ENCODE data around the gene IDI2.
A peak's percentile ranks its signal among the peaks of the same experiment; 100 is the strongest.

Gene IDI2

GRCh38 chr10:1057106-1057657 lies 31.5 kb upstream of the IDI2 start:
- H3K27ac ChIP-seq (ENCODE audit: low read length), result no peak overlapping the region
- peak overlapping the region; percentile 97 for H3K4me3 ChIP-seq (ENCODE audit: low read length)
- peaks cover 26% of the 10 kb centered on the region for H3K36me3 ChIP-seq (ENCODE audit: insufficient read depth, low read depth, low read length)
- peak overlapping the region; percentile 67; the same call in 1 of the 2 replicates for H3K9ac ChIP-seq (ENCODE audit: low read depth, low read length)
- H3K9me3 ChIP-seq (ENCODE audit: insufficient read depth, low read depth, low read length), result no peaks in the 10 kb centered on the region
- H3K4me1 ChIP-seq (ENCODE audit: insufficient read depth, low read length), result peaks cover 8% of the 10 kb centered on the region
- H3K27me3 ChIP-seq (ENCODE audit: insufficient read depth, low read length), result no peaks in the 10 kb centered on the region

- H3K9me3 ChIP-seq (ENCODE audit: insufficient read depth, low read depth, low read length), result no peaks in the 10 kb centered on the region
- no peaks in the 10 kb centered on the region for H3K27me3 ChIP-seq (ENCODE audit: insufficient read depth, low read length)
- H3K9ac ChIP-seq (ENCODE audit: low read depth, low read length), result peak within 1 kb of the TSS; percentile 93
- H3K4me1 ChIP-seq (ENCODE audit: insufficient read depth, low read length), result peaks cover 8% of the 10 kb centered on the region
- peak within 1 kb of the TSS; percentile 41 for H3K27ac ChIP-seq (ENCODE audit: low read length)
- H3K4me3 ChIP-seq (ENCODE audit: low read length), result peak within 1 kb of the TSS; percentile 97
- peaks cover 29% of the 10 kb centered on the region for H3K36me3 ChIP-seq (ENCODE audit: insufficient read depth, low read depth, low read length)
Observed at GRCh38 chr10:1056326-1057105, 30.9 kb upstream of the IDI2 start, which contains the start of gene WDR37. Gene WDR37, plus strand, starts transcription at chr10:1056385. Its CDS starts 15,771 bp downstream, at chr10:1072156.

GRCh38 chr10:1054684-1055083 lies 29.0 kb upstream of the IDI2 start:
- Histone ChIP-seq H3K4me1 (ENCODE audit: insufficient read depth, low read length) (peaks cover 8% of the 10 kb centered on the region), H3K4me3 (ENCODE audit: low read length) (peak overlapping the region; percentile 97), H3K36me3 (ENCODE audit: insufficient read depth, low read depth, low read length) (peaks cover 40% of the 10 kb centered on the region), H3K27ac (ENCODE audit: low read length) (no peak overlapping the region), H3K27me3 (ENCODE audit: insufficient read depth, low read length) (no peaks in the 10 kb centered on the region), H3K9ac (ENCODE audit: low read depth, low read length) (peak overlapping the region; percentile 93; the same call in 1 of the 2 replicates), H3K9me3 (ENCODE audit: insufficient read depth, low read depth, low read length) (no peaks in the 10 kb centered on the region)

- Histone ChIP-seq H3K9ac (ENCODE audit: low read depth, low read length) (no peak overlapping the region), H3K4me1 (ENCODE audit: insufficient read depth, low read length) (peaks cover 11% of the 10 kb centered on the region), H3K36me3 (ENCODE audit: insufficient read depth, low read depth, low read length) (peaks cover 47% of the 10 kb centered on the region), H3K27ac (ENCODE audit: low read length) (no peak overlapping the region), H3K9me3 (ENCODE audit: insufficient read depth, low read depth, low read length) (no peaks in the 10 kb centered on the region), H3K4me3 (ENCODE audit: low read length) (peak overlapping the region; percentile 94), H3K27me3 (ENCODE audit: insufficient read depth, low read length) (no peaks in the 10 kb centered on the region)
Observed at GRCh38 chr10:1050554-1050953, 24.9 kb upstream of the IDI2 start.

DNA sequence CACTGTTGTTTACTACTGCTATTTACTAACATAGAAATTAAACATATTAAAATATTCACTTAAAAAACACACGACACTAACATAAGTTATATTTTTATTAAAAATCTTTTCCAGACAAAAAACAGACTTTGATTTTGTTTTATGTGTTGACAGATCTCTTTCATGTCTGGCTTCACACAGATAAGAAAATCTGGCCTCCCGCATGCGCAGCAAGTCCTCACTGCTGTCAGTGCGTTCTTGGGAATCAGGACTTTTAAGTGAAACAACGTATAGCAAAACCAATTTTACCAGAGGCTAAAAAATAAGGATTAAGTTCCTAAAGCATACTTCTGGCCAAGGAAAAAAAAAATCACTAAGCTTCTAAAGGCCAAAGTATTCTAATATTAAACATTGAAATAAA lies 24.5 kb upstream of the IDI2 start:
- H3K36me3 ChIP-seq (ENCODE audit: insufficient read depth, low read depth, low read length), result peaks cover 50% of the 10 kb centered on the region
- H3K27ac ChIP-seq (ENCODE audit: low read length), result no peak overlapping the region
- peak overlapping the region; percentile 87; the same call in 1 of the 2 replicates for H3K9ac ChIP-seq (ENCODE audit: low read depth, low read length)
- H3K27me3 ChIP-seq (ENCODE audit: insufficient read depth, low read length), result no peaks in the 10 kb centered on the region
- peak overlapping the region; percentile 94 for H3K4me3 ChIP-seq (ENCODE audit: low read length)
- H3K9me3 ChIP-seq (ENCODE audit: insufficient read depth, low read depth, low read length), result no peaks in the 10 kb centered on the region
- H3K4me1 ChIP-seq (ENCODE audit: insufficient read depth, low read length), result peaks cover 9% of the 10 kb centered on the region

- Histone ChIP-seq H3K27me3 (ENCODE audit: insufficient read depth, low read length) (no peaks in the 10 kb centered on the region), H3K4me1 (ENCODE audit: insufficient read depth, low read length) (peaks cover 3% of the 10 kb centered on the region; the same call in 1 of the 2 replicates), H3K9me3 (ENCODE audit: insufficient read depth, low read depth, low read length) (no peaks in the 10 kb centered on the region), H3K9ac (ENCODE audit: low read depth, low read length) (peak overlapping the region; percentile 87; the same call in 1 of the 2 replicates), H3K4me3 (ENCODE audit: low read length) (peak overlapping the region; percentile 94), H3K27ac (ENCODE audit: low read length) (no peak overlapping the region), H3K36me3 (ENCODE audit: insufficient read depth, low read depth, low read length) (peaks cover 52% of the 10 kb centered on the region)
Observed at GRCh38 chr10:1049425-1049958, 23.8 kb upstream of the IDI2 start.

- no peaks in the 10 kb centered on the region for H3K9me3 ChIP-seq (ENCODE audit: insufficient read depth, low read depth, low read length)
- H3K36me3 ChIP-seq (ENCODE audit: insufficient read depth, low read depth, low read length), result peaks cover 52% of the 10 kb centered on the region
- H3K27me3 ChIP-seq (ENCODE audit: insufficient read depth, low read length), result no peaks in the 10 kb centered on the region
- H3K9ac ChIP-seq (ENCODE audit: low read depth, low read length), result peak within 1 kb of the TSS; percentile 87
- H3K27ac ChIP-seq (ENCODE audit: low read length), result no peak within 1 kb of the TSS
- peak within 1 kb of the TSS; percentile 94 for H3K4me3 ChIP-seq (ENCODE audit: low read length)
- peaks cover 3% of the 10 kb centered on the region; the same call in 1 of the 2 replicates for H3K4me1 ChIP-seq (ENCODE audit: insufficient read depth, low read length)
Observed at GRCh38 chr10:1048732-1049424, 23.2 kb upstream of the IDI2 start, which contains the start of gene IDI1. Gene IDI1, minus strand, starts transcription at chr10:1049119. Its CDS starts 116 bp downstream, at chr10:1049003.

DNA sequence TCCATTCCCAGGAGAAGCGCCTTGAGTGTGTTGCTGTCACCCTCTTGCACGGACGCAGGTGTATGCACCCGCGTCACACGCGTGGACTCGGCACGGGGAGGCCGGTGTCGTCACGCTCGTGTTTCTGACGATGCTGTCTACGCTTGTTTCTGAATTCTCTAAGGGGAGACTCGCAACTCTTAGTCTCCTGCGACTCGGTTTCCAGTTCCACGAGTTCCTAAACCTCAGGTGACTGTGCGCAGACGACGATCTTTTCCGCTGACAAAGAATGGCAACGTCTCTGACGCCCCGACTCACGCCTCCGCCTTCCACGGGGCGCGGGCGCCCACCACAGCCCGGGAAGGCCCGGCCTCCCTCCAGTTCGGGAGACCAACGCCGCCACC lies 22.7 kb upstream of the IDI2 start:
- H3K9ac ChIP-seq (ENCODE audit: low read depth, low read length), result peak overlapping the region; percentile 87
- H3K27ac ChIP-seq (ENCODE audit: low read length), result no peak overlapping the region
- H3K27me3 ChIP-seq (ENCODE audit: insufficient read depth, low read length), result no peaks in the 10 kb centered on the region
- no peaks in the 10 kb centered on the region for H3K9me3 ChIP-seq (ENCODE audit: insufficient read depth, low read depth, low read length)
- H3K4me1 ChIP-seq (ENCODE audit: insufficient read depth, low read length), result peaks cover 3% of the 10 kb centered on the region; the same call in 1 of the 2 replicates
- peaks cover 52% of the 10 kb centered on the region for H3K36me3 ChIP-seq (ENCODE audit: insufficient read depth, low read depth, low read length)
- peak overlapping the region; percentile 94 for H3K4me3 ChIP-seq (ENCODE audit: low read length)

- Histone ChIP-seq H3K4me1 (ENCODE audit: insufficient read depth, low read length) (peaks cover 3% of the 10 kb centered on the region; the same call in 1 of the 2 replicates), H3K36me3 (ENCODE audit: insufficient read depth, low read depth, low read length) (peaks cover 52% of the 10 kb centered on the region)
Observed at GRCh38 chr10:1047937-1048336, 22.3 kb upstream of the IDI2 start.

GRCh38 chr10:1045415-1045814 lies 19.8 kb upstream of the IDI2 start:
- H3K36me3 ChIP-seq (ENCODE audit: insufficient read depth, low read depth, low read length), result peaks cover 57% of the 10 kb centered on the region
- no peak overlapping the region for H3K9ac ChIP-seq (ENCODE audit: low read depth, low read length)
- H3K4me1 ChIP-seq (ENCODE audit: insufficient read depth, low read length), result 0 out of 2 replicates have a peak, but pooled peaks cover 3% of the 10 kb centered on the region
- peak overlapping the region; percentile 52; the same call in 1 of the 2 replicates for H3K4me3 ChIP-seq (ENCODE audit: low read length)
- no peak overlapping the region for H3K27ac ChIP-seq (ENCODE audit: low read length)
- H3K9me3 ChIP-seq (ENCODE audit: insufficient read depth, low read depth, low read length), result no peaks in the 10 kb centered on the region
- no peaks in the 10 kb centered on the region for H3K27me3 ChIP-seq (ENCODE audit: insufficient read depth, low read length)

More at GRCh38 chr10:1047937-1048336, 22.3 kb upstream of the IDI2 start:
- no peaks in the 10 kb centered on the region for H3K27me3 ChIP-seq (ENCODE audit: insufficient read depth, low read length)
- no peaks in the 10 kb centered on the region for H3K9me3 ChIP-seq (ENCODE audit: insufficient read depth, low read depth, low read length)
- no peak overlapping the region for H3K27ac ChIP-seq (ENCODE audit: low read length)
- peak overlapping the region; percentile 87; the same call in 1 of the 2 replicates for H3K9ac ChIP-seq (ENCODE audit: low read depth, low read length)
- H3K4me3 ChIP-seq (ENCODE audit: low read length), result peak overlapping the region; percentile 94

- H3K9ac ChIP-seq (ENCODE audit: low read depth, low read length), result no peak overlapping the region
- 0 out of 2 replicates have a peak, but pooled peaks cover 3% of the 10 kb centered on the region for H3K4me1 ChIP-seq (ENCODE audit: insufficient read depth, low read length)
- H3K27ac ChIP-seq (ENCODE audit: low read length), result peak overlapping the region; percentile 8
- peak overlapping the region; percentile 52; the same call in 1 of the 2 replicates for H3K4me3 ChIP-seq (ENCODE audit: low read length)
- H3K27me3 ChIP-seq (ENCODE audit: insufficient read depth, low read length), result no peaks in the 10 kb centered on the region
- no peaks in the 10 kb centered on the region for H3K9me3 ChIP-seq (ENCODE audit: insufficient read depth, low read depth, low read length)
- H3K36me3 ChIP-seq (ENCODE audit: insufficient read depth, low read depth, low read length), result peaks cover 61% of the 10 kb centered on the region
Observed at GRCh38 chr10:1044964-1045363, 19.3 kb upstream of the IDI2 start.
